Peyer's patch (tissue), 4 donors: ENCODE results near the gene MCM7.

ENCODE experiments used
- POLR2A ChIP-seq, 2 donors: fragments of 450-650 bp; IDR thresholded peaks; one replicate each; pipeline ENCODE4 v1.5.1; 2017; ENCODE audit warnings: antibody characterized with exemption in 2 of 2, mild to moderate bottlenecking in 2 of 2, moderate library complexity in 2 of 2
- TF ChIP-seq, protein P1 (sequence below), 6 experiments: fragments of 450-650 bp in 4 of 6; fragments of 200-600 bp in 2 of 6; sonication (generic) in 1 of 6; IDR thresholded peaks; one replicate each; pipeline ENCODE4 v1.5.1; 2017 to 2019; ENCODE audit warnings: antibody characterized with exemption in 6 of 6, mild to moderate bottlenecking in 3 of 6, moderate library complexity in 1 of 6

DNA sequence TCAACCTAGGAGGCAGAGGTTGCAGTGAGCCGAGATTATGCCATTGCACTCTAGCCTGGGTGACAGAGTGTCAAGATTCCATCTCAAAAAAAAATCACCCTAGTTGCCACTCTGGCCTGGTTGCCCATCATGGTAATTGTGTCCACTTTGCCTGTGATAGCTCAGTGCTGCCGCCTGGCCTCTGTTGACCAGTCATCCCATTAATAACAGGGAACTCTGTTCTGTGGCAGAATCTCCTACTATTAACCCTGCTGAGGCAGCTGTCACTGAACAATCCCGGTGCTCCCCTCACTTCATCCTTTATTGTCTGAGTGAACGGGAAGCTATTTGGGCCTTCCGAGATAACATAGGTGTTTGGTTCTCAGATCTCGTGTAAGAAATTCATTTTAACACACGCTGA, 34.2 kb downstream of the MCM7 start:
- TF ChIP-seq, protein P1, sequence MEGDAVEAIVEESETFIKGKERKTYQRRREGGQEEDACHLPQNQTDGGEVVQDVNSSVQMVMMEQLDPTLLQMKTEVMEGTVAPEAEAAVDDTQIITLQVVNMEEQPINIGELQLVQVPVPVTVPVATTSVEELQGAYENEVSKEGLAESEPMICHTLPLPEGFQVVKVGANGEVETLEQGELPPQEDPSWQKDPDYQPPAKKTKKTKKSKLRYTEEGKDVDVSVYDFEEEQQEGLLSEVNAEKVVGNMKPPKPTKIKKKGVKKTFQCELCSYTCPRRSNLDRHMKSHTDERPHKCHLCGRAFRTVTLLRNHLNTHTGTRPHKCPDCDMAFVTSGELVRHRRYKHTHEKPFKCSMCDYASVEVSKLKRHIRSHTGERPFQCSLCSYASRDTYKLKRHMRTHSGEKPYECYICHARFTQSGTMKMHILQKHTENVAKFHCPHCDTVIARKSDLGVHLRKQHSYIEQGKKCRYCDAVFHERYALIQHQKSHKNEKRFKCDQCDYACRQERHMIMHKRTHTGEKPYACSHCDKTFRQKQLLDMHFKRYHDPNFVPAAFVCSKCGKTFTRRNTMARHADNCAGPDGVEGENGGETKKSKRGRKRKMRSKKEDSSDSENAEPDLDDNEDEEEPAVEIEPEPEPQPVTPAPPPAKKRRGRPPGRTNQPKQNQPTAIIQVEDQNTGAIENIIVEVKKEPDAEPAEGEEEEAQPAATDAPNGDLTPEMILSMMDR (IDR thresholded peaks at IDR 0.05), result no peak
- no peak for TF ChIP-seq POLR2A (IDR thresholded peaks at IDR 0.05)
